ENCODE results near the gene NPPB. TPM values are rescaled to one million over a fixed set of nuclear protein-coding genes. Genes with fewer than 3 reads are reported as not detected.
A peak's percentile ranks its signal among the peaks of the same experiment; 100 is the strongest.

The NPPB gene
- total RNA-seq, 1 donor from 2014 or later, result not detected

DNA sequence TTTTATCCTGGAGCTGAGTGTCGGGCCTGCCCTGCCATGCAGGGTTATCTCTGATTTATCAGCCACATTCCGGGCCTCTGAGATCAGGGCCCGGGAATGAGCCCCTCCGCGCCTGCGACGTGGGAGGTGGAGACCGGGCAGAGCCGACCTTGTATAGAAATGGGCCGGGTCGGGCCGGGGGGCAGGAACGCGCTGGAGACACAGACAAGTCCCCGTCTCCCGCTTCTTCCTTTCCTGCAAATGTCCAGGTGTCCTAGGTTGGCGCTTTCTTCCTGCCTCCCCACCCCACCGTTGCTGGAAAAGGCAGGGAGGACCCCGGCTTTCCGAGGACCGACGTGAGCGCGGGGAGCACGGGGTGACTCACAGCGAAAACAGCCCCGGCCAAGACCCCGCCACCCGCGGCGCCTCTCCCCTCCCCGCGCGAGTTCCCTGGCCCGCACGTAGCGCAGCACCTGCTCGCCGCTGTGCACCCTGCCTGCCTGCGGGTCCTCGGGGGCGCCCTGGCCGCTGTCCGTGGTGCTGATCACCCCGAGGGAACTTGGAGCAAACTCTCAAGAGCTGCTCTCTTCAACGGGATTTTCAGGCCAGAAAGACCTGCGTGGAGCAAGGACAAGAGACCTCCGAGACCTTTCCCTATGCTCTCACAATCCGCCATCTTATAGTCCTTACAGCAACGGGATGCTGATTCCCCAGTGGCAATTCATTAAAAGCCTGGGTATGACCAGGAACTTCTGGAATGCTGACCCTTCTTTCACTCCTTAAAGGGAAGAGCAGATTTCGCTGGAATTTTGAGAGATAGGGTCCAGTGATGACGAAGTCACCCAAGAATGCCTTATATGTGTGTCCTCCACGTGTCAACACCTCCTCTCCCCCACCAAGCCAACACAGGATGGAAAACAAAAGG is 475 bp upstream of the NPPB start:
- no peaks in the 10 kb centered on the region for H3K36me3 Mint-ChIP-seq (ENCODE audit: low read depth)
- no peak overlapping the region for H3K4me3 Mint-ChIP-seq
- no peak overlapping the region for H3K27ac Mint-ChIP-seq (ENCODE audit: unreplicated experiment)
- H3K4me1 Mint-ChIP-seq, result no peaks in the 10 kb centered on the region
- H3K9me3 Mint-ChIP-seq, result no peaks in the 10 kb centered on the region
- TF ChIP-seq, protein P1, sequence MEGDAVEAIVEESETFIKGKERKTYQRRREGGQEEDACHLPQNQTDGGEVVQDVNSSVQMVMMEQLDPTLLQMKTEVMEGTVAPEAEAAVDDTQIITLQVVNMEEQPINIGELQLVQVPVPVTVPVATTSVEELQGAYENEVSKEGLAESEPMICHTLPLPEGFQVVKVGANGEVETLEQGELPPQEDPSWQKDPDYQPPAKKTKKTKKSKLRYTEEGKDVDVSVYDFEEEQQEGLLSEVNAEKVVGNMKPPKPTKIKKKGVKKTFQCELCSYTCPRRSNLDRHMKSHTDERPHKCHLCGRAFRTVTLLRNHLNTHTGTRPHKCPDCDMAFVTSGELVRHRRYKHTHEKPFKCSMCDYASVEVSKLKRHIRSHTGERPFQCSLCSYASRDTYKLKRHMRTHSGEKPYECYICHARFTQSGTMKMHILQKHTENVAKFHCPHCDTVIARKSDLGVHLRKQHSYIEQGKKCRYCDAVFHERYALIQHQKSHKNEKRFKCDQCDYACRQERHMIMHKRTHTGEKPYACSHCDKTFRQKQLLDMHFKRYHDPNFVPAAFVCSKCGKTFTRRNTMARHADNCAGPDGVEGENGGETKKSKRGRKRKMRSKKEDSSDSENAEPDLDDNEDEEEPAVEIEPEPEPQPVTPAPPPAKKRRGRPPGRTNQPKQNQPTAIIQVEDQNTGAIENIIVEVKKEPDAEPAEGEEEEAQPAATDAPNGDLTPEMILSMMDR (conservative IDR thresholded peaks at IDR 0.05), result peak; percentile 44
- peaks cover 88% of the 10 kb centered on the region for H3K27me3 Mint-ChIP-seq (ENCODE audit: low read depth)
- DNase-seq (ENCODE audit: low read depth, low spot score), result peak; percentile 80

DNA sequence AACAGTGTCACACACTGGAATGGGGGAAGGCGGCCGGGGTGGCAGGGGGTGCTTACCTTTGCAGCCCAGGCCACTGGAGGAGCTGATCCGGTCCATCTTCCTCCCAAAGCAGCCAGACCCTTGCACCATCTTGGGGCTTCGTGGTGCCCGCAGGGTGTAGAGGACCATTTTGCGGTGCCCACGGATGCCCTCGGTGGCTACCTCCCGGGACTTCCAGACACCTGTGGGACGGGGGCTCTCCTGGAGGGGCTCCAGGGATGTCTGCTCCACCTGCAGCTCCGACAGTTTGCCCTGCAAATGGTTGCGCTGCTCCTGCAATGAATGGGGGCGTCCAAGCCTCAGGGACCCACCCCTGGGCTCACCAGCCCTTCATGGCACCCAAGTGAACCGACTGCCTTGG is 587 bp downstream of the NPPB start:
- no peak overlapping the region for H3K27ac Mint-ChIP-seq (ENCODE audit: unreplicated experiment)
- H3K27me3 Mint-ChIP-seq (ENCODE audit: low read depth), result peaks cover 88% of the 10 kb centered on the region
- H3K9me3 Mint-ChIP-seq, result no peaks in the 10 kb centered on the region
- H3K36me3 Mint-ChIP-seq (ENCODE audit: low read depth), result no peaks in the 10 kb centered on the region
- H3K4me3 Mint-ChIP-seq, result no peak overlapping the region
- DNase-seq (ENCODE audit: low read depth, low spot score), result no peak
- TF ChIP-seq, protein P1 (conservative IDR thresholded peaks at IDR 0.05), result no peak
- H3K4me1 Mint-ChIP-seq, result no peaks in the 10 kb centered on the region

DNA sequence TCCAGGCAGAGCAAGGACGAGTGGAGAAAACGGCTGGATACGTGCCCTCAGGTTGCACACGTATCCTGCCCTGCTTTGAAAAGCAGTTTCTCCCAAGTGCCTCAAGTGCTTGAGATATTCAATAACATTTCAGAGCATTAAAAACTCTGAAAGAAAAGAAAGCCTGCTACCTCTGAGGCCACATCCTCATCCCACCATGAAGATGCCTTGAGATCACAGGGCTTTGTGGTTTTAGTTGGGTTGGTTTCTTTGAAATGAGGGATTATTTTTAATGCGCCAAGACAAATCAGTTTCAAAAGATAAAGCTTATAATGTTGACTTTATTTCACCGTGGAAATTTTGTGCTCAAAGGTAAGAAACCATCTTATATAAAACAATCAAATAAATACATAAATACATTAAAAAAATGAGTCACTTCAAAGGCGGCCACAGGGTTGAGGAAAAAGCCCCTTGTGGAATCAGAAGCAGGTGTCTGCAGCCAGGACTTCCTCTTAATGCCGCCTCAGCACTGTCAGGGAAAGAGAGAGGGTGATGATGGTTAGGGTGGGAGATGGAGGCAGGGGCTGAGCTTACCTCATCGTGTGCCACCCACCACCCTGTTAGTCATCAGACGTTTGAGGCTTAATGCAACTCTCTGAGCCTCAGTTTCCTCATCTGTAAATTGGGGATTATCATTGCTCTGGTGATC is 1.4 kb downstream of the NPPB start:
- H3K36me3 Mint-ChIP-seq (ENCODE audit: low read depth), result no peaks in the 10 kb centered on the region
- no peak overlapping the region for H3K4me3 Mint-ChIP-seq
- H3K27me3 Mint-ChIP-seq (ENCODE audit: low read depth), result peaks cover 84% of the 10 kb centered on the region
- TF ChIP-seq, protein P1 (conservative IDR thresholded peaks at IDR 0.05), result no peak
- peaks cover 4% of the 10 kb centered on the region for H3K4me1 Mint-ChIP-seq
- no peak for DNase-seq (ENCODE audit: low read depth, low spot score)
- no peak overlapping the region for H3K27ac Mint-ChIP-seq (ENCODE audit: unreplicated experiment)
- H3K9me3 Mint-ChIP-seq, result no peaks in the 10 kb centered on the region

DNA sequence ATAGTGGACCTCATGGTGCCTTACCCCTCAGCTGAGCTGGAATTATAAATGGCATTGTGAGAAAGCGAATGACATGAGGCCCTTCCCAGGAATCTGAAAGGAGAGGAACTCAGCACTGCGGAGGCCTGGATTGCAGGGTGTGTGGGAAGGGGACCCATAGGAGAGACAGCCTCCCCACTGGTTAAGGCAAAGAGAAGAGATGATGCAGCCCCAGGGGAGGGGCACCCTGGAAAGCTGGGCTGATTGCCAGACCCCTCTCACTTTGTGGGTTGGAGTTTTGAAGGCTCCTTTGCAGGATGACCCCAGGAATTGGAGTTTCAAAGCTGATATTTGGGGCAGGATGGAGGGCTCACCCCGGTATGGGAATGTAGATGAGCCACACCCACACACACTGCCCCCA is 2.0 kb downstream of the NPPB start:
- Mint-ChIP-seq H3K9me3 (no peaks in the 10 kb centered on the region), H3K4me1 (peaks cover 4% of the 10 kb centered on the region), H3K4me3 (no peak overlapping the region), H3K36me3 (ENCODE audit: low read depth) (no peaks in the 10 kb centered on the region), H3K27ac (ENCODE audit: unreplicated experiment) (no peak overlapping the region), H3K27me3 (ENCODE audit: low read depth) (peaks cover 78% of the 10 kb centered on the region)
- DNase-seq (ENCODE audit: low read depth, low spot score), result no peak
- TF ChIP-seq, protein P1 (conservative IDR thresholded peaks at IDR 0.05), result no peak

DNA sequence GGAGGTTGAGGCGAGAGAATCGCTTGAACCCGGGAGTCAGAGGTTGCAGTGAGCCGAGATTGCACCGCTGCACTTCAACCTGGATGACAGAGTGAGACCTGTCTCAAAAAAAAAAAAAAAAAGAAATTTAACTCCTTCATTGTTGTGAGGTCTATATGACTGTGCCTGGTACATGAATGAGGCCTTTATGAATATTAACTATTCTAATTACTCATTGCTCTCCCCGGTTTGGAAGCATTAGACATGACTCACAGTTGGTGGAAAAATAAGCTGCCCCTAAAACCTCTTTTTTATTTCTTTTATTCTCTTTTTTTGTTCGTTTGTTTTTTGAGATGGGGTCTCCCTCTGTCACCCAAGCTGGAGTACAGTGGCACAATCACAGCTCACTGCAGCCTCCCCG is 3.3 kb downstream of the NPPB start:
- Mint-ChIP-seq H3K4me1 (peaks cover 4% of the 10 kb centered on the region), H3K27ac (ENCODE audit: unreplicated experiment) (no peak overlapping the region), H3K9me3 (no peaks in the 10 kb centered on the region), H3K4me3 (no peak overlapping the region), H3K36me3 (ENCODE audit: low read depth) (no peaks in the 10 kb centered on the region), H3K27me3 (ENCODE audit: low read depth) (peaks cover 70% of the 10 kb centered on the region)
- TF ChIP-seq, protein P1 (conservative IDR thresholded peaks at IDR 0.05), result no peak
- DNase-seq (ENCODE audit: low read depth, low spot score), result no peak

Measured in neural crest cell (in vitro differentiated cells).